RWPE1 (cell line): Measurements from ENCODE around the gene CEACAM7.

ENCODE experiments used
- CTCF ChIA-PET: fragments of 350-600 bp; sonication (Branson Sonifier 250); formaldehyde crosslinking; extraction: SDS; loops from one replicate; lab custom pipeline; 2021; lab: Yijun Ruan, JAX
- POLR2A ChIA-PET: fragments of 400-600 bp; formaldehyde crosslinking; extraction: SDS; loops from one replicate; lab custom pipeline; 2020; ENCODE audit warnings: antibody characterized with exemption; ENCODE audit not compliant: low non-redundant PET; lab: Yijun Ruan, JAX
- DNase-seq: peaks from one replicate; pipeline ENCODE4 v3.0.0; 2012; ENCODE audit warnings: low spot score
- H3K27ac ChIP-seq: fragments of 450-650 bp; 2 replicates; pipeline ENCODE4 v1.5.1; 2017
- TF ChIP-seq, protein P1 (sequence below): fragments of 450-650 bp; conservative IDR thresholded peaks from 2 replicates; pipeline ENCODE4 v1.5.1; 2017; ENCODE audit warnings: low read depth, mild to moderate bottlenecking

CEACAM7 gene

DNA sequence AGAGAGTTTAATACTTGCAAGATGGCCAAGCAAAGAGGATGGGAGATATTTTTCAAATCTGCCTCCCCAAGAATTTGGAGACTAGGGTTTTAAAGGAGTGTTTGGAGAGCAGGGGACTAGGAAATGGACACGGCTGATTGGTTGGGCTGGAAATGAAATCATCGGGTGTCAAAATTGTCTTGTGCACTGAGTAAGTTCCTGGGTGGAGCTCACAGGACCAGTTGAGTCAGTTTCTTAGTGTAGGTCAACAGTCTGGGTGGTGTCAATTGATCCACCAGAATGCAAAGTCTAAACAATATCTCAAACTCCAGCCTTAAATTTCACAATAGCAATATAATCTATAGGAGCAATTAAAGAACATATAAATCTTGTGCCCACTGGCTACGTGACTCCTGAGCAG lies 38.2 kb downstream of the CEACAM7 start:
- H3K27ac ChIP-seq = no peak overlapping the region
- TF ChIP-seq, protein P1, sequence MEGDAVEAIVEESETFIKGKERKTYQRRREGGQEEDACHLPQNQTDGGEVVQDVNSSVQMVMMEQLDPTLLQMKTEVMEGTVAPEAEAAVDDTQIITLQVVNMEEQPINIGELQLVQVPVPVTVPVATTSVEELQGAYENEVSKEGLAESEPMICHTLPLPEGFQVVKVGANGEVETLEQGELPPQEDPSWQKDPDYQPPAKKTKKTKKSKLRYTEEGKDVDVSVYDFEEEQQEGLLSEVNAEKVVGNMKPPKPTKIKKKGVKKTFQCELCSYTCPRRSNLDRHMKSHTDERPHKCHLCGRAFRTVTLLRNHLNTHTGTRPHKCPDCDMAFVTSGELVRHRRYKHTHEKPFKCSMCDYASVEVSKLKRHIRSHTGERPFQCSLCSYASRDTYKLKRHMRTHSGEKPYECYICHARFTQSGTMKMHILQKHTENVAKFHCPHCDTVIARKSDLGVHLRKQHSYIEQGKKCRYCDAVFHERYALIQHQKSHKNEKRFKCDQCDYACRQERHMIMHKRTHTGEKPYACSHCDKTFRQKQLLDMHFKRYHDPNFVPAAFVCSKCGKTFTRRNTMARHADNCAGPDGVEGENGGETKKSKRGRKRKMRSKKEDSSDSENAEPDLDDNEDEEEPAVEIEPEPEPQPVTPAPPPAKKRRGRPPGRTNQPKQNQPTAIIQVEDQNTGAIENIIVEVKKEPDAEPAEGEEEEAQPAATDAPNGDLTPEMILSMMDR = no peak
- ChIA-PET POLR2A (no interaction called here), CTCF (no interaction called here)
- peak; percentile 16 for DNase-seq

DNA sequence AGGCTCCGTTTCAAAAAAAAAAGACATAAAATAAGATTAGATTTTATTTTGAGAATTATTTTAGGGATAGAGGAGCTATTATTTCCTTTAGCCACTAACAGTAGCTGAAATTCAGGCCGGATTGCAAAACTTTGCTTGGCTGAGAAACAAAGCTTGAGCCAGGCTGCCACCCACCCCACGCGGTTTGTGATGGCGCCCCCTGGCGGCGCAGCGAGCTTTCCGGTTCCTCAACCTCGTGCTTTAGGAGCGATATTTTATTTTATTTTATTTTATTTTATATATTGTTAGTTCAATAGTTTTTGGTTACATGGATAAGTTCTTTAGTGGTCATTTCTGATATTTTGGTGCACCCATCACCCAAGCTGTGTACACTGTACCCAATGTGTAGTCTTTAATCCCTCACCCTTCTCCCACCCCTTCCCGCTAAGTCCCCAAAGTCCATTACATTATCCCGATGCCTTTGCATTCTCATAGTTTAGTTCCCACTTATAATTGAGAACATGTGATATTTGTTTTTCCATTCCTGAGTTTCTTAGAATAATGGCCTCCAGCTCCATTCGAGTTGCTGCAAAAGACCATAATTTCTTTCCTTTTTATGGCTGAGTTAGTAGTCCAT lies 41.4 kb downstream of the CEACAM7 start:
- DNase-seq = no peak
- TF ChIP-seq, protein P1 = no peak; the same call in 1 of the 2 replicates
- POLR2A ChIA-PET = no interaction called here
- H3K27ac ChIP-seq = no peak overlapping the region
- CTCF ChIA-PET = interaction anchor here (0.6 to 1.2 kb wide), 8 partner anchors 8 to 305 kb away, joined by 3 to 8 read pairs (median 3); no protein-coding TSS in a partner anchor

DNA sequence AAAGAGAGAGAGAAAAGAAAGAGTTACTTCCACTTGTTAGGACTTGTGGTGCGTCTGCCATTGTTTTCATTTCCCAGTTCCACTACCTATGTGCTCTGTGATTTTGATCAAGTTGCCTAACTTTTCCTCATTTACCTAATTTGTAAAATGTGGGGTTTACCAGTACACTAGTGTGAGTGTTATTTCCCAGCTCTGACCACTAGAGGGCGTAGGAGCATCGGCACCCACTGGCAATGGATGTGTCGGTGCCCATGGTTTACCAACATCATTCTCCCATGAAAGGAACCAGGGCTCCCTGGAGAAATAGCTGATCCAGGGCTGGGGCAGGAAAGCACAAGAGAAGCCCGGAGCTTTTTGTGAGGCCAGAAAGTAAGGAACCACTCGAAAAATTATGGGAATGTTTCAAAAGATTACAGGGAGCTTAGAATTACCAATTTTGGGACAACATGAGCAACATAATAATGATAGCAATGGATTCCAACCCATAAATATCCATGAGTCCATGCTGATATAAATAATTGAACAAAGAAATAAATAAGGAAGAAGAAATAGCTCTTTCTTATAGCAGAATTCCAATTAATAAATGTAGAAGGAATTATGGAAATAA lies 46.1 kb downstream of the CEACAM7 start:
- POLR2A ChIA-PET = interaction anchor here (0.6 kb wide), 1 partner anchor 1039 kb away, joined by 3 read pairs; no protein-coding TSS in a partner anchor
- TF ChIP-seq, protein P1 = peak; percentile 92
- CTCF ChIA-PET = interaction anchor here (0.6 to 2.1 kb wide), 14 partner anchors 13 to 400 kb away, joined by 3 to 9 read pairs (median 4); no protein-coding TSS in a partner anchor
- DNase-seq = peak; percentile 79
- no peak overlapping the region for H3K27ac ChIP-seq

DNA sequence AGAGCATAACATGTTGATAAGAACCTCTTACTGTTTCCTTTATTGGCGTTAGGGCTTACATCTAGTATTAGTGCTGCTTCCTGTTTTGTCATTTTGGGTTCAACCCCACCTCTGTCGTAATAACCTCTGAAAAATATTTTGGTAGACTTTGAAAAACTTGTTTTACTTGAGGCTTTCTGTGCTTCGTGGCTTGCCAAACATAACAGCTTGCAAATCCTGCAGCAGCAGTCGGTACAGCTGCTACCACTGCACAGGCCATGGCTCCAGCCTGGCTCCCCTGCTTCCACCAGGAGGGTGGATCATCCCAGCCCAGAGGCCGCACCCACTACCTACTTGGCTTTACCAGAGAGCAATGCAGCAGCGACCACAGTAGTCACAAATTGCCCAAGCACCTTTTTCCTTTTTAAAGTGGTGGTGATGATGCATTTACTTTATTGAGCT lies 49.4 kb downstream of the CEACAM7 start:
- POLR2A ChIA-PET = no interaction called here
- DNase-seq = no peak
- CTCF ChIA-PET = interaction anchor here (0.6 to 1.2 kb wide), 2 partner anchors 8 to 101 kb away, joined by 3 read pairs; no protein-coding TSS in a partner anchor
- TF ChIP-seq, protein P1 = no peak
- H3K27ac ChIP-seq = no peak overlapping the region

DNA sequence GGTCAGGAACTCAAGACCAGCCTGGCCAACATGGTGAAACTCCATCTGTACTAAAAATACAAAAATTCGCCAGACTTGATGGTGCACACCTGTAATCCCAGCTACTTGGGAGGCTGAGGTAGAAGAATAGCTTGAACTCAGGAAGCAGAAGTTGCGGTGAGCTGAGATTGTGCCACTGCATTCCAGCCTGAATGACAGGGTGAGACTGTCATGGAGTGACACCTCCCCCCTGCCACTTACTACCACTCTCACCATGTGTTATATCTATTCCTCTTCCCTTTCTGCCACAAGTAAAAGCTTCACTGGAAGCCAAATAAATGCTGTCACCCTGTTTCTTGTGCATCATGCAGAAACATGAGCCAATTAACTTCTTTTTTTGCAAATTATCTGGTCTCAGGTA lies 50.6 kb downstream of the CEACAM7 start:
- TF ChIP-seq, protein P1 = no peak
- POLR2A ChIA-PET = no interaction called here
- CTCF ChIA-PET = interaction anchor here (0.6 to 1.2 kb wide), 2 partner anchors 9 to 168 kb away, joined by 3 to 7 read pairs; no protein-coding TSS in a partner anchor
- no peak overlapping the region for H3K27ac ChIP-seq
- DNase-seq = no peak

DNA sequence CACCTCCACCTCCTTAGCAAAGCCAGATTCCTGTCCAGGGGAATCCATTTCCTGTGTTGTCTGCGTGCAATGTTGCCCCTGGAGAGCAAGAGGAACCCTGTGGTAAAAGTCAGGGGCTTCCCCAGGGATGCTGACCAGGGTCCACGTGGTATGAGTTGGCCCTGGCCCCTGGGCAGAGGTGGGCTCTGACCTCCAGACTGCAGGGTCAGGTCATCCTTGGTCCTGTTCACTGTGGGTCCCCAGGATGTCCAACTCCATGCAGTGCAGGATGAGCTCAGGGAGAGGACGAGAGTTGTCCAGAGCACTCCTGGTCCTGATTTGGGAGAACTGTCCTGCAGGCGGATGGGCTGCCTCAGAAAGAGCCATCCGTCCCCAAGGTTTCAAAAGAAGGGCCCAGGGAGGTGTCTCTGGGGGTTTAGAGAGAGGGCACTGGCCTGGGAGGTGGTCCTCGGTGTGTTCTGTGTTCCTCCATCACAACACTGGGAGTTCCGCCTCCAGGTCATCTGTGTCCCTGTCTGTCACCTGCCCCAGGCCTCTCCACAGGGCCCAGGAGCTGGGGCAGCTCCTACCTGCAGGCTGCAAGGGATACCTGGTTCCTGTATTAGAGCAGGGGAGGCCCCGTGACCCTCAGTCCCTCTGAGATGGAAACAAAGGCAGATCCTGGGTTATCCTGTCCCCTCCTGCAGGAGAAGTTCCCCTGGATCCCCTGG lies 59.9 kb downstream of the CEACAM7 start:
- no peak for DNase-seq
- ChIA-PET CTCF (no interaction called here), POLR2A (no interaction called here)
- TF ChIP-seq, protein P1 = no peak
- H3K27ac ChIP-seq = no peak overlapping the region
